ENCODE results near the gene GATB. TPM values are rescaled to one million over a fixed set of nuclear protein-coding genes. Genes with fewer than 3 reads are reported as not detected.

Gene GATB
- total RNA-seq, 1 donor from 2014 or later: 30.3 TPM

- DNase-seq (ENCODE audit: low read depth): peak; percentile 15
Observed at GRCh38 chr4:151652841-151653547, 107.8 kb downstream of the GATB start.

DNA sequence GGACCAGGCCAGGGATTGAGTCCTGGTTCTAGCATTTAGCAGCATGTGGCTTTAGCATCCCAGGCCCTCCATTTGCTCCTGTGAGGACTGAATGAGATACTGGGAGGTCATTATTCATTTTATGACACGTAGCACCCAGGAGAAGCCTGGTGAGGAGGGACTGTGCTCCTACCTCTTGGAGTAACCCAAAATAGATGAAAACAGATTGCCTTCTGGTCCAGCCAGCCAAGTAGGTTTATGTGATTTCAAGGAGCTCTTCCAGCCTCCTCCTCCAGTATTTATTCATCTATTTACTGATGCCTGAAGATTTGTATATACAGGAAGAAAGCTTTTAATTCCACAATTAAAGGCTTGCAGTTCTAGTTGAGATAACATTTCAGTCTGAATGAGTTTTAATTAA lies 109.3 kb downstream of the GATB start:
- no peak for DNase-seq (ENCODE audit: low read depth)

DNA sequence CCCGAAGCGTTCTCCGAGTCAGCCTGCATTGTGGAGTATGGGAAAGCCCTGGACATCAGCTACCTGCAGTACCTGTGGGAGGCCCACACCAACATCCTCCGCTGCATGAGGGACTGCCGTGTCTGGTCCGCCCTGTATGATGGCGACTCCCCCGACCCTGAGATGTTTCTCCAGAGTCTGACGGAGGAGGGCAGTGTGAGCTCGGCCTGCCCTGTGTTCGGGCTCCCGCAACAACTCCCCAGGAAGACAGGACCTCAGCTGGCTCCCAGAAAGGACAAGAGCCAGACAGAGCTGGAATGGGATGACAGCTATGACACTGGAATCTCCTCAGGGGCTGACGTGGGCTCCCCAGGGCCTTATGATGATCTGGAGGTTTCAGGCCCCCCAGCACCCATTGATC lies 111.3 kb downstream of the GATB start:
- DNase-seq (ENCODE audit: low read depth): no peak

- DNase-seq (ENCODE audit: low read depth): no peak
Observed at GRCh38 chr4:151646322-151646721, 114.5 kb downstream of the GATB start.

- DNase-seq (ENCODE audit: low read depth): no peak
Observed at GRCh38 chr4:151644622-151645021, 116.2 kb downstream of the GATB start.

GRCh38 chr4:151643564-151643963 lies 117.2 kb downstream of the GATB start:
- no peak for DNase-seq (ENCODE audit: low read depth)

GRCh38 chr4:151641983-151642382 lies 118.8 kb downstream of the GATB start:
- no peak for DNase-seq (ENCODE audit: low read depth)

DNA sequence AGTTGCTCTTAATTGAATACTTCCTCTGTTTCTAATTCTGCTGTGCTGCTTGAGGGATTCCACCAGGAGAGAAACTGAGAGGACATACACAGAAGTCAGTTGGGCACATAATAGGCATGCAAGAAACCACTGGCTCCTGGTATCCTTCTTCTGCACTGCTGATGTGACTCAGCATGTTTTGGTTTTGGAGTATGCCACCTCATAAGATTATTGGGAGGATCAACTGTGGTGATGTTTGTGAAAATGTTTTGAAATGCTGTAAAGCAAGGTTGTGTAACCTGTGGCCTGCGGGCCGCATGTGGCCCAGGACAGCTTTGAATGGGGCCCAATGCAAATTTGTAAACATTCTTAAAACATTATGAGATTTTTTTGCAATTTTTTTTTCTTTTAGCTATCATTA lies 119.6 kb downstream of the GATB start:
- DNase-seq (ENCODE audit: low read depth): peak; percentile 80

DNA sequence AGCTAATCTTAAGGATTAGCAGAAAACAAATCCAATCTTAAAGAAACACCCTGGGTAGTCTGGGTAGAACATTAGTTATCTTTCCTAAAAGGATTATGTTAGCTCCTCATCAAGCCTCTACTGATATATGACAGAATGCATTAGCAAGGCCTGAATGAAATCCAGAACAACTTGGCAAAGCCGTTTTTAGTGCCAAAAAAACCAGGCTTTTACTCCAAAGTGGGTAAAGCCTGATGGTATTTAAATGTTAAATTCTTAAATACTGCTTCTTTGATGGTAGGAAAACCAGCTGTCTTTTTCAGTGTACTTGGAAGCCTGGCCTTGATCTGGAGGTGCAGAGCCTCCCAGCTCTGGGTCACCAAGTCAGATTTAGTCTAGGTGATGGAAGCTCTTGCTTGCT lies 120.4 kb downstream of the GATB start:
- DNase-seq (ENCODE audit: low read depth): no peak

- DNase-seq (ENCODE audit: low read depth): no peak
Observed at GRCh38 chr4:151638295-151638858, 122.4 kb downstream of the GATB start.

- DNase-seq (ENCODE audit: low read depth): no peak
Observed at GRCh38 chr4:151631349-151631748, 129.5 kb downstream of the GATB start.

GRCh38 chr4:151629097-151629783 lies 131.6 kb downstream of the GATB start:
- DNase-seq (ENCODE audit: low read depth): no peak

GRCh38 chr4:151628001-151628608 lies 132.7 kb downstream of the GATB start:
- no peak for DNase-seq (ENCODE audit: low read depth)

- DNase-seq (ENCODE audit: low read depth): no peak
Observed at GRCh38 chr4:151627491-151627890, 133.3 kb downstream of the GATB start.

GRCh38 chr4:151626751-151627150 lies 134.1 kb downstream of the GATB start:
- no peak for DNase-seq (ENCODE audit: low read depth)

- no peak for DNase-seq (ENCODE audit: low read depth)
Observed at GRCh38 chr4:151626228-151626627, 134.6 kb downstream of the GATB start.

DNA sequence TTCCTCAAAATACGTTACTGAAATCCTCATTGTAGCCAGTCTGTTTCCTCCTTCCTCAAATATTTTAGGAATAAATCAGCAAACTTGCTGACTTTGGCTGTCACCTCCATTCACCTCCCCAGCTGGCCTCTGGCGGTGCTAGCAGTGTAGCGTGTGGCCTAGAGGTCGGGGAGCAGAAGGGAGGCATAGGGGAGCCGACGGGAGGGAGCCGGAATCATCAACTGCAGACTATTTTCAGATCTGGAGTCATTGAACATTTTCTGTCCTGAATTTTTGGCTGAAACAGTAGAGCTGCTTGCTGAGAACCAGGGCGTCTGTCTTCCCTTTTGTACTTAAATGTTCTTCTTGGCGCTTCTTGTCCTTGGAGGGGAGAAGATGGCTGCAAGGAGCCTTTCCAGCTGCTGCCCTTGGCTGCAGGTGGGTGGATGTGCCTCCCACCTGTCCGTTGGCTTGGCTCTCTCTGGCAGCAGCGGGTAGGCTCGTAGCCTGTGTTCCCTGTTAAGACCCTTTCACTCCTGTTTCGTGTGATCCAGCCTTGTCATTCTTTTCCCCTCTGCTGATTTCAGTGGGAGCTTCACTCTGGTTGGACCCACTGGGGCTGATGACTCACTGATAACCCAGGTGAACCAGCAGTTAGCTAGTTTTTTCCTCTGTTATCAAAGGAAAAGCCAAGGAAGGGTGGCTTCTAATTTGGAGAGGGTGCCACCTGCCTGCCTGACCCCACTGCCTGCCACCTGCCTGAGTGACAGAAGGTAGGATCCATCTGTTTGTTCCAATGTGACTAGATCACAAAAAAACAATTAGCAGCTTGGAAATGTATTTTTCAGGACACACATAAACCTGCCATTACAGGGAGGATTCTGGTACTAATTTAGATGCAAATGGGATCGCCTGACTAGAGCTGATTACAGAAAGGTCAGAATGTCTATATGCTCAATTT lies 135.9 kb downstream of the GATB start:
- no peak for DNase-seq (ENCODE audit: low read depth)
